A673 (cell line): ENCODE data around the gene ALKBH2. TPM values are rescaled to one million over a fixed set of nuclear protein-coding genes. Genes with fewer than 3 reads are reported as not detected.

Experiments used
- BruUV-seq: library from RNA; stranded (reverse); fragments of 400-500 nt; replicated peaks from 2 replicates; lab custom pipeline; 2021; lab: Mats Ljungman, UMichigan
- CTCF ChIA-PET: fragments of 300-600 bp; sonication (Branson Sonifier 250); formaldehyde crosslinking; loops from one replicate; lab custom pipeline; 2022; ENCODE audit warnings: antibody characterized with exemption; lab: Charles Lee
- POLR2A ChIA-PET: fragments of 300-600 bp; sonication (Branson Sonifier 250); formaldehyde crosslinking; loops from one replicate; lab custom pipeline; 2022; ENCODE audit warnings: antibody characterized with exemption; ENCODE audit not compliant: low non-redundant PET; lab: Charles Lee
- DNase-seq: peaks from one replicate; pipeline ENCODE4 v3.0.0-alpha.2; 2015; ENCODE audit warnings: low spot score
- H3K27ac ChIP-seq: fragments of 200-600 bp; sonication (generic); 2 replicates; pipeline ENCODE4 v1.5.1; 2016; ENCODE audit warnings: mixed run types, low read depth, mild to moderate bottlenecking, mixed read lengths, antibody characterized with exemption, low read length; ENCODE audit not compliant: poor library complexity, severe bottlenecking
- H3K27me3 ChIP-seq: fragments of 200-600 bp; sonication (generic); replicated peaks from 2 replicates; pipeline ENCODE4 v1.6.1; 2017; ENCODE audit warnings: mixed run types, low read depth, mild to moderate bottlenecking, mixed read lengths, antibody characterized with exemption, low read length; ENCODE audit not compliant: insufficient read depth, poor library complexity
- H3K36me3 ChIP-seq: fragments of 200-600 bp; sonication (generic); 2 replicates; pipeline ENCODE4 v1.6.1; 2016; ENCODE audit warnings: mixed run types, mild to moderate bottlenecking, mixed read lengths, antibody characterized with exemption, low read length; ENCODE audit not compliant: insufficient read depth, poor library complexity, severe bottlenecking
- H3K4me1 ChIP-seq: fragments of 200-600 bp; sonication (generic); 2 replicates; pipeline ENCODE4 v1.6.1; 2017; ENCODE audit warnings: mixed run types, mild to moderate bottlenecking, mixed read lengths, antibody characterized with exemption, low read length; ENCODE audit not compliant: insufficient read depth, poor library complexity, severe bottlenecking
- H3K4me3 ChIP-seq: fragments of 200-600 bp; sonication (generic); 2 replicates; pipeline ENCODE4 v1.5.1; 2016; ENCODE audit warnings: low read depth, mixed run types, mild to moderate bottlenecking, mixed read lengths, low read length; ENCODE audit not compliant: poor library complexity, severe bottlenecking
- H3K9me3 ChIP-seq: fragments of 200-600 bp; sonication (generic); 2 replicates; pipeline ENCODE4 v1.6.1; 2016; ENCODE audit warnings: mixed run types, low read depth, mild to moderate bottlenecking, mixed read lengths, antibody characterized with exemption, low read length; ENCODE audit not compliant: poor library complexity, severe bottlenecking
- CTCF ChIP-seq: fragments of 300-800, 200-600 bp; sonication (generic); conservative IDR thresholded peaks from 2 replicates; pipeline ENCODE4 v1.5.1; 2017; ENCODE audit warnings: low read depth, mild to moderate bottlenecking, antibody characterized with exemption, low read length, moderate library complexity, mixed read lengths
- EZH2 ChIP-seq: fragments of 200-600 bp; sonication (generic); IDR thresholded peaks from 2 replicates; pipeline ENCODE4 v1.6.1; 2017; ENCODE audit warnings: borderline replicate concordance, low read depth, mild to moderate bottlenecking, mixed read lengths, antibody characterized with exemption, low read length; ENCODE audit not compliant: poor library complexity, severe bottlenecking
- intact Hi-C: fragments of 100-400 bp; cut with micrococcal nuclease; formaldehyde crosslinking; loops from one replicate; pipeline ENCODE4 v1.10.0; 2022; ENCODE audit not compliant: unreplicated experiment
- total RNA-seq: library from RNA; stranded (reverse); gene quantifications from 2 replicates; pipeline ENCODE4 v1.2.3, GENCODE V29; 2021

The ALKBH2 gene
- total RNA-seq, 1 experiment from 2014 or later, result 40.6 TPM

- H3K27me3 ChIP-seq, result peaks cover 22% of the 10 kb centered on the region
- no peaks in the 10 kb centered on the region for H3K9me3 ChIP-seq
- DNase-seq, result no peak
- BruUV-seq, result no TSS peak
- H3K4me1 ChIP-seq, result no peaks in the 10 kb centered on the region
- H3K27ac ChIP-seq, result no peak overlapping the region
- CTCF ChIA-PET, result no interaction called here
- POLR2A ChIA-PET, result interaction anchor here (0.7 kb wide), 1 partner anchor 461 kb away, joined by 3 read pairs; no protein-coding TSS in a partner anchor
- TF ChIP-seq EZH2, result no peak
- TF ChIP-seq CTCF, result no peak
- H3K36me3 ChIP-seq, result no peaks in the 10 kb centered on the region
- intact Hi-C loops, result no loop called here
- no peak overlapping the region for H3K4me3 ChIP-seq
Measured at GRCh38 chr12:109047081-109047805, 46.0 kb downstream of the ALKBH2 start.

DNA sequence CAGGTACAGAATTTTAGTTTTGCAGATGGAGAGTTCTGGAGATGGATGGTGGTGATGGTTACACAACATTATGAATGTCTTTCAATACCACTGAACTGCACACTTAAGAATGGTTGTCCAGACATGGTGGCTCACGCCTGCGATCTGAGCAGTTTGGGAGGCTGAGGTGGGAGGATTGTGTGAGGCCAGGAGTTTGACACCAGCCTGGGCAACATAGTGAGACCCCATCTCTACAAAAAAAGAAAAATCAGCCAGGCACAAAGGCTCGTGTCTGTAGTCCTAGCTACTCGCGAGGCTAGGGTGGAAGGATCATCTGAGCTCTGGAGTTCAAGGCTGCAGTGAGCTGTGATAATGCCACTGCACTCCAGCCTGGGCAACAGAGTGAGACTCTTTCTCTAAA is 49.0 kb downstream of the ALKBH2 start:
- Histone ChIP-seq H3K4me3 (no peak overlapping the region), H3K9me3 (no peaks in the 10 kb centered on the region), H3K27ac (no peak overlapping the region), H3K36me3 (no peaks in the 10 kb centered on the region), H3K27me3 (peaks cover 35% of the 10 kb centered on the region), H3K4me1 (no peaks in the 10 kb centered on the region)
- ChIA-PET POLR2A (no interaction called here), CTCF (no interaction called here)
- BruUV-seq, result no TSS peak
- intact Hi-C loops, result no loop called here
- TF ChIP-seq EZH2 (no peak), CTCF (no peak)
- DNase-seq, result no peak

Other genes with a start within 250 kb of the ALKBH2 start
- gene SSH1, start 235.9 kb downstream of the ALKBH2 start, total RNA-seq, result 36.1 and 39.0 TPM in 2 replicates
- not detected in 2 replicates for gene DAO, start 213.4 kb downstream of the ALKBH2 start, total RNA-seq
- not detected in 2 replicates for gene SVOP, start 72.4 kb downstream of the ALKBH2 start, total RNA-seq
- 11.7 and 12.4 TPM in 2 replicates for gene USP30, start 40.9 kb downstream of the ALKBH2 start, total RNA-seq
- 53.2 and 58.5 TPM in 2 replicates for gene UNG, start 4.1 kb upstream of the ALKBH2 start, total RNA-seq
- 8.2 and 10.1 TPM in 2 replicates for gene ACACB, start 23.1 kb upstream of the ALKBH2 start, total RNA-seq
- gene FOXN4, start 215.8 kb upstream of the ALKBH2 start, total RNA-seq, result not detected in 2 replicates